ENCODE data around the gene CASP8. TPM values are rescaled to one million over a fixed set of nuclear protein-coding genes. Genes with fewer than 3 reads are reported as not detected.

CASP8 gene
- total RNA-seq, 1 donor from 2014 or later, result 14.4 TPM

DNA sequence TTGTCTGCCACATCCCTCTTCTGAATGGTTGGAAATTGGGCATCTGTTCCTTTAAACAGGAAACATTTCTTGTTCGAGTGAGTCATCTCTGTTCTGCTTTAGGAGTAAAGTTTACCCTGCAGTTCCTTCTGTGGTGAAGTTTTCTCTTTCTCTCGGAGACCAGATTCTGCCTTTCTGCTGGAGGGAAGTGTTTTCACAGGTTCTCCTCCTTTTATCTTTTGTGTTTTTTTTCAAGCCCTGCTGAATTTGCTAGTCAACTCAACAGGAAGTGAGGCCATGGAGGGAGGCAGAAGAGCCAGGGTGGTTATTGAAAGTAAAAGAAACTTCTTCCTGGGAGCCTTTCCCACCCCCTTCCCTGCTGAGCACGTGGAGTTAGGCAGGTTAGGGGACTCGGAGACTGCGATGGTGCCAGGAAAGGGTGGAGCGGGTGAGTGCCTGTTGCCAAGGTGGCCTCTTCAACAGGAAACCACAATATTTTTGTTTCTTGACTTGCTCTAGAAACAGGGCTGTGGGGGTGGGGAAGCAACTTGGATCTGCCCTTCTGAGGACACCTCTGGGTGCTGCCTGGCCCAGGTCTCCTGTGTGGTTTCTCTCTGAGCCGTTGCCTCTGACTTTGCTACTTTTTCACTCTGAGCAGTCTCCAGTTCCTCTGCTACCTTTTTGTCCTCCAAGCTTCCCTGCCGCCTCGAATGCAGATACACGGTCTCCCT lies 2.2 kb upstream of the CASP8 start:
- Histone ChIP-seq H3K4me2 (ENCODE audit: low read length) (peak overlapping the region; percentile 94), H3K9ac (ENCODE audit: low read length) (peak overlapping the region; percentile 92), H3K27ac (ENCODE audit: low read depth, low read length) (peak overlapping the region; percentile 94), H3K36me3 (ENCODE audit: insufficient read depth, low read length) (no peaks in the 10 kb centered on the region), H3K4me1 (ENCODE audit: insufficient read depth, low read length) (peaks cover 15% of the 10 kb centered on the region), H3K4me3 (ENCODE audit: insufficient read depth, low read depth, low read length) (peak overlapping the region; percentile 77), H3K27me3 (ENCODE audit: insufficient read depth, low read length) (no peaks in the 10 kb centered on the region), H4K20me1 (ENCODE audit: insufficient read depth, low read length) (no peaks in the 10 kb centered on the region), H2AFZ (ENCODE audit: low read depth, low read length) (peak overlapping the region; percentile 87), H3K79me2 (ENCODE audit: insufficient read depth, low read length) (peaks cover 36% of the 10 kb centered on the region), H3K9me3 (ENCODE audit: insufficient read depth, low read depth, low read length) (no peaks in the 10 kb centered on the region)
- H3K36me3 Mint-ChIP-seq (ENCODE audit: low read depth, unreplicated experiment), result no peaks in the 10 kb centered on the region
- peak; percentile 74 for DNase-seq (ENCODE audit: low read depth)
- FAIRE-seq, result peak; percentile 41
- no peaks in the 10 kb centered on the region for H3K9me3 Mint-ChIP-seq (ENCODE audit: unreplicated experiment)
- peak overlapping the region; percentile 90 for H3K4me3 Mint-ChIP-seq (ENCODE audit: unreplicated experiment)
- no peaks in the 10 kb centered on the region for H3K27me3 Mint-ChIP-seq (ENCODE audit: low read depth, unreplicated experiment)
- peak overlapping the region; percentile 99 for H3K27ac Mint-ChIP-seq (ENCODE audit: unreplicated experiment)
- H3K4me1 Mint-ChIP-seq (ENCODE audit: low read depth, unreplicated experiment), result peaks cover 32% of the 10 kb centered on the region
- no peak for TF ChIP-seq EZH2 (IDR thresholded peaks at IDR 0.05; ENCODE audit: insufficient read depth, low read length)
- TF ChIP-seq, protein P1, sequence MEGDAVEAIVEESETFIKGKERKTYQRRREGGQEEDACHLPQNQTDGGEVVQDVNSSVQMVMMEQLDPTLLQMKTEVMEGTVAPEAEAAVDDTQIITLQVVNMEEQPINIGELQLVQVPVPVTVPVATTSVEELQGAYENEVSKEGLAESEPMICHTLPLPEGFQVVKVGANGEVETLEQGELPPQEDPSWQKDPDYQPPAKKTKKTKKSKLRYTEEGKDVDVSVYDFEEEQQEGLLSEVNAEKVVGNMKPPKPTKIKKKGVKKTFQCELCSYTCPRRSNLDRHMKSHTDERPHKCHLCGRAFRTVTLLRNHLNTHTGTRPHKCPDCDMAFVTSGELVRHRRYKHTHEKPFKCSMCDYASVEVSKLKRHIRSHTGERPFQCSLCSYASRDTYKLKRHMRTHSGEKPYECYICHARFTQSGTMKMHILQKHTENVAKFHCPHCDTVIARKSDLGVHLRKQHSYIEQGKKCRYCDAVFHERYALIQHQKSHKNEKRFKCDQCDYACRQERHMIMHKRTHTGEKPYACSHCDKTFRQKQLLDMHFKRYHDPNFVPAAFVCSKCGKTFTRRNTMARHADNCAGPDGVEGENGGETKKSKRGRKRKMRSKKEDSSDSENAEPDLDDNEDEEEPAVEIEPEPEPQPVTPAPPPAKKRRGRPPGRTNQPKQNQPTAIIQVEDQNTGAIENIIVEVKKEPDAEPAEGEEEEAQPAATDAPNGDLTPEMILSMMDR (IDR thresholded peaks at IDR 0.05; ENCODE audit: insufficient read depth, low read depth, low read length), result no peak

DNA sequence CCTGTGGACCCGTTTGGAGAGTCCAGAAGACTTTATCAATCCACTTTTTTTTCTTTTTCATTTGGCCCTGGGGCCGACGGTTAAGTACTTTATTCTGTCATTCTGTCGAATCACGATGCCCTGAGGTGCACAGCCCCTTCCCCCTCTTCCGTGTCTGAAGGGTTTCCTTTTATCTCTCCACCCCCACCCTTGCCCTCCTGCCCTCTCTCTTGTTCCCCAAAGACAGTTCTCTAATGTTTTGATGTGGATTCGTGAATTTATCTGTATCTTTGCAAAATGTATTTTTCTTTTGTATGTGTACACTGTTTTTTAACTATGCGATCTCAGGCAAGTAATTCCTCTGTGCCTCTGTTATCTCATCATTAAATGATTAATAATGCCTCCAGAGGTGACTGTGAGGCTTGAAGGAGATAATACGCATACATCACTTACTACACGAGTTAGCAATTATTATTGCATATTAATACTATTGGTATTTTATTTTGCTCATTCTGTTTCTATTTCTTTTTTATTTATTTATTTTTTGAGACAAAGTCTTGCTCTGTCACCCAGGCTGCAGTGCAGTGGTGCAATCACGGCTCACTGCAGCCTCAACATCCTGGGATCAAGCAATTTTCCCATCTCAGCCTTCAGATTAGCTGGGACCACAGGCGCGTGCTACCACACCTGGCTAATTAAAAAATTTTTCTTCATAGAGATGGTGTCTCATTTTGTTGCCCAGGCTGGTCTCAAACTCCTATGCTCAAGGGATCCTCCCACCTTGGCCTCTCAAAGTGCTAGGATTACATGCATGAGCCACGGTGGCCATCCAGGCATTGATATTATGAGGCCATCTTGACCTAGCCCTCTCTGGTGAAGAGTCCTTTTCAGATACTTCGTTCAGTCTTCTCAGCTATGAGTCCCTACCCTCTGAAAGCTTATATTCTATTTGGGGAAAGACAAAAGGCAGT lies 1.4 kb upstream of the CASP8 start:
- peak overlapping the region; percentile 99 for H3K27ac Mint-ChIP-seq (ENCODE audit: unreplicated experiment)
- peak overlapping the region; percentile 94 for H3K4me2 ChIP-seq (ENCODE audit: low read length)
- no peak for TF ChIP-seq EZH2 (IDR thresholded peaks at IDR 0.05; ENCODE audit: insufficient read depth, low read length)
- TF ChIP-seq, protein P1 (IDR thresholded peaks at IDR 0.05; ENCODE audit: insufficient read depth, low read depth, low read length), result no peak
- peak overlapping the region; percentile 87 for H2AFZ ChIP-seq (ENCODE audit: low read depth, low read length)
- H3K4me1 ChIP-seq (ENCODE audit: insufficient read depth, low read length), result peaks cover 15% of the 10 kb centered on the region
- no peak for FAIRE-seq
- H3K4me1 Mint-ChIP-seq (ENCODE audit: low read depth, unreplicated experiment), result peaks cover 36% of the 10 kb centered on the region
- no peaks in the 10 kb centered on the region for H3K27me3 ChIP-seq (ENCODE audit: insufficient read depth, low read length)
- H3K4me3 Mint-ChIP-seq (ENCODE audit: unreplicated experiment), result peak overlapping the region; percentile 90
- peak overlapping the region; percentile 92 for H3K9ac ChIP-seq (ENCODE audit: low read length)
- peak overlapping the region; percentile 94 for H3K27ac ChIP-seq (ENCODE audit: low read depth, low read length)
- no peaks in the 10 kb centered on the region for H3K36me3 Mint-ChIP-seq (ENCODE audit: low read depth, unreplicated experiment)
- H3K79me2 ChIP-seq (ENCODE audit: insufficient read depth, low read length), result peaks cover 38% of the 10 kb centered on the region
- no peaks in the 10 kb centered on the region for H3K9me3 ChIP-seq (ENCODE audit: insufficient read depth, low read depth, low read length)
- no peaks in the 10 kb centered on the region for H3K36me3 ChIP-seq (ENCODE audit: insufficient read depth, low read length)
- H3K4me3 ChIP-seq (ENCODE audit: insufficient read depth, low read depth, low read length), result peak overlapping the region; percentile 77
- no peaks in the 10 kb centered on the region for H4K20me1 ChIP-seq (ENCODE audit: insufficient read depth, low read length)
- H3K9me3 Mint-ChIP-seq (ENCODE audit: unreplicated experiment), result no peaks in the 10 kb centered on the region
- no peak for DNase-seq (ENCODE audit: low read depth)
- no peaks in the 10 kb centered on the region for H3K27me3 Mint-ChIP-seq (ENCODE audit: low read depth, unreplicated experiment)

Measured in astrocyte (in vitro differentiated cells and primary cell).